NCI-H345 treated with DMSO at 0.1 percent for 48 hours (cell line): ENCODE measurements around the gene ICE2.
"Not testable (repeated sequence)": the region's sequence is repeated elsewhere in the genome, so short reads cannot be mapped to it uniquely, and the experiment has no call there.

Source experiments
- DNase-seq: peaks from one replicate; lab custom pipeline; 2025; ENCODE audit not compliant: unreplicated experiment; lab: John Stamatoyannopoulos, UW

ICE2 gene

GRCh38 chr15:60412807-60413206 lies 66.1 kb downstream of the ICE2 start:
- DNase-seq: not testable (repeated sequence)

DNA sequence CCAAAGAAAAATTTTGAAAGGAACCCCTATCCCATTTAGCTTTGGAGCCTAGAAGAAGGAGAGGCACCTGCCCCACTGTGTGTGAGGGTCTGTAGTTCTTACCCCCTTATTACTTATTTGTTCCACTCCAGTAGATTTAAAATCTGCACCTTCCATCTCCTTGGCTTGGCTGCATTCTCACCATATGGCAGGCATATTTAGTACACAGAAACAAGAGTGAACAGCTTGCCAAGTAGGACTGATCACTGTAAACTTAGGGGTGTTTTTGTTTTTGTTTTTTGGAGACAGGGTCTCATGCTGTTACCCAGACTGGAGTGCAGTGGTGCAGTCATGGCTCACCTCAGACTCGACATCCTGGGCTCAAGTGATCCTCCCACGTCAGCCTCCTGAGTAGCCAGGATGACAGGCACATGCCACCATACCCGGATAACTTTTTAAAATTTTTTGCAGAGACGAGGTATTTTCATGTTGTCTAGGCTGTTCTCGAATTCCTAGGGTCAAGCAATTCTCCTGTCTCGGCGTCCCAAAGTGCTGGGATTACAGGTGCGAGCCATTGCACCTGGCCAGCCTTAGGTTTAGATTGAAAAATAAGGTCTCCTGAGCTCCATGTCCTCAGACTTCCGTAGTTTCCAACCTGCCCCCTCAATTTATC lies 67.0 kb downstream of the ICE2 start:
- DNase-seq: no peak

DNA sequence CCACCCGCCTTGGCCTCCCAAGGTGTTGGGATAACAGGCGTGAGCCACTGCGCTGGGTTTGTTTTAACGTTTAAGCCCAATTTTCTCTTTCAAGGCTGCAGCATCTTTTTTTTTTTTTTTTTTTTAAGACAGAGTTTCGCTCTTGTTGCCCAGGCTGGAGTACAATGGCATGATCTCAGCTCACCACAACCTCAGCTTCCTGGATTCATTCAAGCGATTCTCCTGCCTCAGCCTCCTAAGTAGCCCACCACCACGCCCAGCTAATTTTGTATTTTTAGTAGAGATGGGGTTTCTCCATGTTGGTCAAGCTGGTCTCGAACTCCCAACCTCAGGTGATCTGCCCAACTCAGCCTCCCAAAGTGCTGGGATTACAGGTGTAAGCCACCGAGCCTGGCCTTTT lies 68.6 kb downstream of the ICE2 start:
- not testable (repeated sequence) for DNase-seq

- no peak for DNase-seq
These were observed 70.4 kb downstream of the ICE2 start for GRCh38 chr15:60408463-60408981.

GRCh38 chr15:60407415-60407805 lies 71.5 kb downstream of the ICE2 start:
- DNase-seq: no peak

- no peak for DNase-seq
These were observed 72.2 kb downstream of the ICE2 start for GRCh38 chr15:60406513-60407414.

GRCh38 chr15:60405399-60405798 lies 73.5 kb downstream of the ICE2 start:
- no peak for DNase-seq

GRCh38 chr15:60404351-60404750 lies 74.6 kb downstream of the ICE2 start:
- DNase-seq: not testable (repeated sequence)

- DNase-seq: no peak
These were observed 78.0 kb downstream of the ICE2 start for GRCh38 chr15:60400944-60401343.

- no peak for DNase-seq
These were observed 79.0 kb downstream of the ICE2 start for GRCh38 chr15:60399931-60400330.

GRCh38 chr15:60399246-60399915 lies 79.6 kb downstream of the ICE2 start:
- no peak for DNase-seq

DNA sequence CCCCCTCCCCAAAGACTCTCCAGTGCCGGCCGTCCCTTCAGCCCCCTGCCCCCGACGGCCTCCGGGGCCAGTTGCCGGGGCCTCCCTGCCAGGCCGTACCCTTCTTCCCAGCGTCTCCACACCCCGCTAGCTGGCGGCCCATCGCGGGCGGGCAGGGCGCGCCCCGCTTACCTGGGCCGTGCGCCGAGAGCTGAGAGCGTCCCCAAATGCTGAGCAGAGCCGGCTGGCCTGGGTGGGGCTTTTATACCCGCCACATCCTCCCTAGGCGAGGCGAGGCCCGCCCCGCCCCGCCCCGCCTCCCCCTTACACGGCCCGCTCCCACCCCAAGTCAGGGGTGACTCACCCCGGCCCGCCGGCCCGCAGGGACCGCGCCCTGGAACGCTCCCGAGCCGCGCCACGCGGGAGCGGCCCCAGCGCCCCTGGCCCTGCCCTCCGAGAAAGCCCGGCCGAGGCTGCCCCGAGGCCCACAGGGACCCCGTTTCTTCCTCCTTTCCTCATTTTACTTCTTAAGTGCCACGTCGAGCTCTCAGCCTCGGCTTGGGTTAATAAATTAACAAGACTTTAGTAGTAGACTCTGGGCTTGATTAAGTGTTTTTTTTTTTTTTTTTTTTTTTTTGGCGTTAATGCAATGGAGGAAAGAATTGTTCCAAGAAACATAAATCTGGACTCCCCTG lies 81.0 kb downstream of the ICE2 start, which contains the start of gene ANXA2:
Gene ANXA2, minus strand, starts transcription at position 215 of the 674 bp plus-strand sequence. CDS start 11,911 bp downstream, outside the sequence.
- no peak for DNase-seq

GRCh38 chr15:60396958-60397771 lies 81.8 kb downstream of the ICE2 start:
- no peak for DNase-seq

DNA sequence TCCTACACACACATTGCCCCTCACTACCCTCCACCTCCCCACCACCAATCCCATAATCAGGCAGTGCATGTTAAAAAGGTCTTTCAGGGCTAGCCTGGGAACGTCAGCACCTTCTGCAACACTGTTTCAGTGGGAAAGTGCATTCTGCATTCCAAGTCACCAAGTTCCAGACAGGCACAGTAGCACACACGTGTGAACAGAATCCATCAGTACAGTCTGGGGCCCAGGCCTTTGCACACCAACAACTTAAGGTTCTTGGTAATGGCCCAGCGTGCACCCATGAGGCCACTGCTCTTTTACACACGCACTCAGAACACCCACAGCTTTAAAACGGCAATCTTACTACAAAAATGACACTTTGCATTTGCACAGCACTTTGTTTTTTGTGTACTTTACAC lies 82.4 kb downstream of the ICE2 start:
- DNase-seq: no peak

GRCh38 chr15:60396100-60396499 lies 82.8 kb downstream of the ICE2 start:
- no peak for DNase-seq

DNA sequence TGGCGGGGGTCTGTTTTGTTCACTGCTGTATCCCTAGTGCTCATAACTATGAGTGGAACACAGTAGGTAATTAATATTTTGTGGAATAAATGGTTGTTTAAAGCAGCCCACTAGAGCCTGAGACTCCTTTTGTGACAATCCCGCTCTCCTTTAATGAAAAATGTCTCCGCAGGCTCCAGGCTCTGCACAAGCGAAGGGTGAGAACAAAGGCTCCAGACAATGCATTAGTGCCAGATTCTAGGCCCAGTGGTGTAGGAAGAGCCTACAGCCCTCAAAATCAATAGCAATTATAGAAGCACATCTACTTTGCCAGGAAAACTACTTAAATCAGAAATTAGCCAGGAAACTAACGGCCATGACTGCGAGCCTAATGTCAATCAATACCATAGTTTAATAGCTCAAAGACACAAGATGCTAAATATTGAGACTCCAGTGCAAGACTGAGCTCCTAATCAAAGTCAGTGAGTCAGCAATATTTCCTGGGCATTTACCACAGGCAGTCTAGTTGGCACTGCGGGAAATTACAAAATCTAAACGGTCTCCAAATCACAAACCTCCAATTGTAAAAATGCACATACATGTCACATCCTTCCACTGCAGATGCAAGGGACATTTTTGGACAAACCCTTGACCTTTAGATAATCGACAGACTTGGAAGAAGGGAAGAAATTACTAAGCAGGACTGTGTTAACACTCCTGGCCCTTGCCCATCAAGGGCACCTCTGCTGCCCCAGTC lies 83.5 kb downstream of the ICE2 start:
- no peak for DNase-seq

DNA sequence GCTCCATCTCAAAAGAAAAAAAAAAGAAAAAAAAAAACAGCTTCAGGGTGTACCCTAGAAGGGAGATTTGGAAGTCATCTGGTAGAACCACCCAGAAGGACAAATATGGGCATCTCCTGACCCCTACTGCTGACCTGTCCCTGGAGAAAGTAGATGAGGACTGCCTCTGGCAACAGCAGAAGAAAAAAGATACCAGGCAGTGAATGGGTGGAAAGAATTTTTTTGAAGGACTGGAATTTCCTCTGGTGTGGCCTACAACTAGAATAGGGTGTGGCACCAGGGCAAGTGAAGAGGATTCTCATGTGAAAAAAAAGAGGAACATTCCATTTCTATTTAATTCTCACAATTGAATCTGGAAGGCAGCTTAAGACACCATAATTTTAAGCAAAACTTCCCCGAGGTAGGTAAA lies 84.2 kb downstream of the ICE2 start:
- DNase-seq: no peak

GRCh38 chr15:60392986-60393790 lies 85.8 kb downstream of the ICE2 start:
- no peak for DNase-seq

DNA sequence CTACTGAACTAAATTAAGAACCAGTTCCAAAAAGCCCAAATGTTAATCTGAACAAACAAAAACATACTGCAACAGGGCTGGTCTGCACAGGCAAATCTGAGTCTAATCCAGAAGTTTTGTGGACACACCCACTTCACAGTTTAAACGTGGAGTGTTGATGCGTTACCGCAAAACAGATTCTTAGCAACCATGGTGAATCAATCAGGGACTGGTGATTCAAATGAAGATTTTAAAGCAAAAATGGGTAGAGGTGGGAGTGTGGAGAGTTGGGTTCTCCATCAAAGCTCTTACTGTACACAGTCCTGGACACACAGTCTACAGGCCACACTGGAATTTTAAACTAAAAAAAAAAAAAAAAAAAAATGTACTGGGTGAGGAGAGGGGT lies 86.3 kb downstream of the ICE2 start:
- no peak for DNase-seq
